HG03159 (cell line): ENCODE results near the gene CYP3A5.

Experiments used
- ATAC-seq: cut with Tn5 transposase; IDR thresholded peaks from one replicate; pipeline ENCODE4 v1.9.1; 2021; ENCODE audit warnings: mild to moderate bottlenecking, moderate library complexity; ENCODE audit not compliant: unreplicated experiment

Gene CYP3A5

DNA sequence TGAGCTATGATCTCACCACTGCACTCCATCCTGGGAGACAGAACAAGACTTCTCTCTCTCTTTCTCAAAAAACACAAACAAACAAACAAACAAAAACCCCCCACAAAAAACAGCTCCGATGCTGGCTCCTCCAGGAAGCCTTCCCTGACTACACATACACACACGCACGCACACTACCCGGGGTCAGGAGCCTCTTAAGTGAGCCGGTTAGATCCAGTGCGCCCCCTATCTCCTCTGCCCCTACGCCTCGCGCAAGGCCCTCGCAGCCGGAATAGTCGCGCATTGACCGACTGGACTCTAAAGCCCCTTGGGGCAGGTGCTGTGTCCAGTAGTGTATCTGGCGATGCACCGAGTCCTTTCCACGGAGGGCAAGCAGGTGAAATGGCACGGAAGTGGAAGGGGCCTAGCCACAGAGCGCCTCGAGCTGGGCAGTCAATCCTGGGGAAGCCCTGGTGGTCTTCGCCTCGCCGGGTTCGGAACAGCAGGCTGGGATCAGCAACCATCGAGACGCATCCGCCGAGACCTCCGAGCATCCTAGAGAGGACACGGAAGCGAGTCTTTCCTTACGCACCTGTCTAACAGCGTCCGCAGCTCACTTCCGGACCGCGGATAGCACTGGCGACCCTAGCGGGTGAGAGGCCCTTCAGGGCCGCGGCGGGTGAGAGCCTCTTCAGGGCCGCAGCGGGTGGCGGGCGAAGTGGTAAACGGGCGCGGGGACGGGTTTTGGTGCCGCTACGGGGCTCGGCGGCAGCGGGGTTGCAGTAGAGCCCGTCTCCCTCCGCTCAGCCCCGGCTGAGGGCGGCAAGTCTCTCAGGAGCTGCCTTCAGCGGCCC lies 63.2 kb downstream of the CYP3A5 start, which contains the start of gene ZSCAN25:
ZSCAN25 (plus strand) TSS at position 588 of the 833 bp plus-strand sequence. CDS start 2,661 bp downstream, outside the sequence.
- ATAC-seq, result peak; percentile 94

DNA sequence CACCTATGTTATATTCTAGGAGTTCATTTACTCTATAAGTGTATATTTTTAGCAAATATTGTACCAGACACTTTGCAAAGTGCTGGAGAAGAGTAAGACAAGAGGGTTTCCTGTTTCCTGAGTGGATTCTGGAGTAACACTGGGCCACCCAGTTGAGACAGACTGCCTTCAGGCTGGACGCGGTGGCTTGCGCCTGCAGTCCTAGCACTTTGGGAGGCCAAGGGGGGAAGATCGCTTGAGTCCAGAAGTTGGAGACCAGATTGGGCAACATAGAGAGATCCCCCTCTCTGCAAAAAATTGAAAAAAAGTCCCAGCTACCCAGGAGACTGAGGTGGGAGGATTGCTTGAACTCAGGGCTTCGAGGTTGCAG lies 63.8 kb downstream of the CYP3A5 start:
- ATAC-seq, result no peak

DNA sequence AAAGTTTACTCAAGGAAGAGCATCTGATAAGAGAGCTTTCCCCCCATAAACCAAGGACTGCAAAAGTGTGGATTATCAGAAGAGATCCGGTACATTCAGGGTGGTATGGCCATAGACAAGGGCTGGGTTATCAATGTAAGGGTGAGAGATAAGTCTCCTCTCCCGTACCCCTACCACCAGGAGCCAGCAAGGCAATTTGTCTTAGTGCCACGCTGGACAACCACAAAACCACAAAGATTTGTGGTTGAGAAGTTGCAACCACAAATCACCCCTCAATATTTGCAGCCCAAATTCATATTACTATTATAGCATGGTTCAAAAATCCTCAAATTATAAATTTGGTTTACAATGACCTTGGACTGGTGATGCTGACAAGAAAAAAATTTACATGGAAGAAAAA lies 65.3 kb downstream of the CYP3A5 start:
- no peak for ATAC-seq

DNA sequence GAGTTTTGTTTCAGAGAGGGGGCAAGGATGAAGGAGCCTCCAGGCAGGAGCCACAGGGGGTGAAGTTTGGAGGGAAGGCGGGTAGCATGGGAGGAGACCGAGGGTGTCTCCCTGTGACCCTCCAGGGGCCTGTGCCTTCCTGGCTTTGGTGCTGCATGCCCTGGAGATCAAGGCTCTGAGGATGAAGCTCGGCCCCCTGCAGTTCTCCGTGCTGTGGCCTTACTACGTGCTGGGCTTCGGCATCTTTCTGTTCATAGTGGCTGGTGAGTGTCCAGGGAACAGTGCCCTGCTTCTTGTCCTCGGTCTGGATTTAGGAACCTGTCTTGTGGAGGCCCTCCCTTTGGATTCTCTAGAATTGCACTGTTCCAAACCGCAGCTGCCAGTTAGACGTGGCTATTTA lies 72.2 kb downstream of the CYP3A5 start:
- ATAC-seq, result no peak

DNA sequence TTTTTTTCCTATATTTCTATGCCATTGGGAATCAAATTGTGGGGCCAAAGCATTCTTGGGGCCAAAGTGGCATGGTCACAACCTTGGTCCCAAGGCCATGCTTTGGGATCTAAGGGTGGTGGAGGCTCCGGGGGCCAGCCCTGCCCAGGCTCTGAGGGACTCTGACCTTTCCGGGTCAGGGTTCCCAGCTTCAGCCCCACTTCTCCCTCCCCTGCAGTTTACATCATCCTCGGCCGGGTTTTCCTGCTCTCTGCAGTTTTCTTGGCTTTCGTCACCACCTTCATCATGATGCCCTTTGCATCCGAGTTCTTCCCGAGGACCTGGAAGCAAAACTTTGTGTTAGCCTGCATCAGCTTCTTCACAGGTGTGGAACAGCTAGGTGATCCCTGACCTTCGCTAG lies 73.3 kb downstream of the CYP3A5 start:
- no peak for ATAC-seq

DNA sequence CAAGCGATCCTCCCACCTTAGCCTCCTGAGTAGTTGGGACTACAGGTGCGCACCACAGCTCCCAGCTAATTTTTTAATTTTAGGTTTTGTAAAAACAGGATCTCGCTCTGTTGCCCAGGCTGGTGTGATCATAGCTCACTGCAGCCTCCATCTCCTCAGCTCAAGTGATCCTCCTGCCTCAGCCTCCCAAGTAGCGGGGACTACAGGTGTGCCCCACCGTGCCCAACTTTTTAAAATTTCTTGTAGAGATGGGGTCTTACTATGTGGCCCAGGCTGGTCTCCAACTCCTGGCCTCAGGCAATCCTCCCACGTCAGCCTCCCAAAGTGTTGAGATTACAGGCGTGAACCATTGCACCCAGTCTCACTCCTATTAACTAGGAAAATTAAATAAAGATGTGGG lies 74.3 kb downstream of the CYP3A5 start:
- ATAC-seq, result no peak

DNA sequence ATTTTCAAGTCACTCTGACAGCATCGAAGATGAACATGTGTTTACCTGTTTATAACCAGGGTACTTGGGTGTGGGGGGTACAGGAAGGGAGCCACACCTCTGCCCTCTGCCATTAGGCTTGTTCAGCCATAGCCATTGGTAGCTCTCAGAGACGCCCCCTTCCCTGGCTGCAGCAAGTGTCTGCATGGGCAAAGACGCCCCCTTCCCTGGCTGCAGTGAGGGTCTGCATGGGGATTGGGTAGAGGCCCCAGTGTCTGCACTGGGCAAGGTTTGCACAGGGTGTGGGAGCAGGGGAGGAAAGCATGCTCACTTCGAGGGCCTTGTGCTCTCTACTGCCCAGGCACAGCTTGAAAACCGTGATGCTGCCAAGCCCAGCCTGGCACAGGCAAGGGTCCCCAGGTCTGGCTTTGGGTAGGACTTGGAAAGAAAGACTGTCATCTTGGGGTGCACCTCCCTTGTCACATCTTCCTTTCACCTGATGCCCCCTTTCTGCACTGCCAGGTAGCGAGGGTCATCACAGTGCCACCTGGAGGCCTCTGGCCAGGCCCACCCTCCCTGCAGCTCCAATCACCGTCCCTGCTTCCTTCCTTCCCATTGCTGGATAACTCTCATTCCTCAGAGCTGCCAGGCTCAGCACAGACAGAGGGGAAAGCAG lies 78.0 kb downstream of the CYP3A5 start:
- no peak for ATAC-seq

DNA sequence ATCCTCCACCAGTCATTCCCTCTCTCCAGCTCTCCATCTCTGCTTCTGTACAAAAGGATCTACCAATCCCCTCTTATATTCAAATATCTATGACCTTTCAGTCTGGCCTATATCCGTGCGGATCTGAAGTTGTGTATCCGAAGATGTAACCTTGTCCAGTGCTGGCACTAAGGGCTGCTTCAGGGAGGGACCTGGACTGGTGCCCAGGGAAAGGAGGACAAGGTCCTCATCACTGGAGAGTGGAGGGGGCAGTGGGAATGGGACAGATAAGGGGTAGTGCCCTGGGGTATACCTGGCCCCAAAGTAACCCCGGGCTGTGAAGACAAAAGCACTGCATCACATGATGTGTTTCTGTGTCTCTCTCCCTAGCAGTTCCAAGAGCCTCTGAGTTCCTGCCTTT lies 80.0 kb downstream of the CYP3A5 start:
- no peak for ATAC-seq
